K562 (cell line): Measurements from ENCODE around the gene GPR21. TPM values are rescaled to one million over a fixed set of nuclear protein-coding genes. Genes with fewer than 3 reads are reported as not detected.

ENCODE experiments used
- ATAC-seq: fragments of 200-7000 bp; cut with Tn5 transposase; 3 replicates; pipeline ENCODE4 v1.9.1; 2020; ENCODE audit warnings: moderate library complexity
- BruUV-seq: library from RNA; stranded (reverse); fragments of 400-500 nt; replicated peaks from 2 replicates; lab custom pipeline; 2021; lab: Mats Ljungman, UMichigan
- CTCF ChIA-PET: fragments of 300-600 bp; formaldehyde crosslinking; extraction: SDS; loops from one replicate; lab custom pipeline; 2021; ENCODE audit warnings: low intra/inter-chr PET ratio; lab: Yijun Ruan, JAX
- POLR2A ChIA-PET: fragments of 300-600, 350-650 bp; sonication (Branson Sonifier 250); formaldehyde crosslinking; extraction: SDS; loops from one replicate; lab custom pipeline; 2021; ENCODE audit warnings: antibody characterized with exemption, inconsistent platforms; lab: Yijun Ruan, JAX
- DNase-seq, 4 experiments: peaks; one replicate each; pipeline versions ENCODE4 v3.0.0 to v3.0.0-alpha.2; 2011 to 2018; ENCODE audit warnings: low spot score in 3 of 4, mixed read lengths in 3 of 4; ENCODE audit errors: extremely low read depth in 1 of 4
- FAIRE-seq: peaks from 2 replicates; lab custom pipeline; 2011; peaks lifted over from hg19 to GRCh38; lab: Jason Lieb, UNC
- H2AFZ ChIP-seq: 2 replicates; pipeline ENCODE4 v1.6.0; 2011; ENCODE audit warnings: low read depth, low read length, control low read depth, inconsistent platforms
- H3K27ac ChIP-seq: fragments of 200-600 bp; 3 replicates; pipeline ENCODE4 v1.8.0; 2011; ENCODE audit warnings: low read depth, mild to moderate bottlenecking, control low read depth, inconsistent platforms, low read length, moderate library complexity, mixed read lengths; ENCODE audit errors: extremely low read depth
- H3K27me3 ChIP-seq, 2 experiments: fragments of 300-600 bp in 1 of 2; 2 replicates in 1 of 2; 3 replicates in 1 of 2; pipeline versions ENCODE4 v1.6.0 to v1.8.0; 2011; ENCODE audit warnings: inconsistent platforms in 2 of 2, low read length in 2 of 2, mild to moderate bottlenecking in 1 of 2, mixed read lengths in 1 of 2, moderate library complexity in 1 of 2; ENCODE audit not compliant: control insufficient read depth in 2 of 2, insufficient read depth in 2 of 2
- H3K36me3 ChIP-seq: fragments of 300-600 bp; 3 replicates; pipeline ENCODE4 v1.8.0; 2011; ENCODE audit warnings: mild to moderate bottlenecking, low read length, inconsistent platforms; ENCODE audit not compliant: control insufficient read depth, insufficient read depth
- H3K4me1 ChIP-seq, 2 experiments: fragments of 200-600 bp in 1 of 2; replicated peaks in 1 of 2; 2 replicates in 1 of 2; 3 replicates in 1 of 2; pipeline versions ENCODE4 v1.5.1 to v1.8.0; 2011; ENCODE audit warnings: inconsistent platforms in 2 of 2, low read length in 2 of 2, mild to moderate bottlenecking in 1 of 2, mixed read lengths in 1 of 2, moderate library complexity in 1 of 2; ENCODE audit not compliant: control insufficient read depth in 2 of 2, insufficient read depth in 2 of 2
- H3K4me2 ChIP-seq: 2 replicates; pipeline ENCODE4 v1.6.1; 2011; ENCODE audit warnings: low read length, control low read depth, inconsistent platforms, mixed read lengths; ENCODE audit not compliant: insufficient read depth
- H3K4me3 ChIP-seq: fragments of 200-600 bp; sonication (generic), shearing (Covaris generic); 2 replicates; pipeline ENCODE4 v1.5.1; 2016; ENCODE audit warnings: control low read depth, inconsistent platforms
- H3K79me2 ChIP-seq: fragments of 200-600 bp; 3 replicates; pipeline ENCODE4 v1.8.0; 2011; ENCODE audit warnings: low read length, inconsistent platforms; ENCODE audit not compliant: control insufficient read depth, insufficient read depth
- H3K9ac ChIP-seq, 2 experiments: 2 replicates each; pipeline versions ENCODE4 v1.6.0 to v1.6.1; 2011; ENCODE audit warnings: low read depth in 2 of 2, low read length in 2 of 2, control low read depth in 1 of 2, inconsistent platforms in 1 of 2, mild to moderate bottlenecking in 1 of 2, mixed read lengths in 1 of 2; ENCODE audit not compliant: insufficient read depth in 1 of 2
- H3K9me1 ChIP-seq: one replicate; pipeline ENCODE4 v1.6.0; 2011; ENCODE audit warnings: inconsistent platforms, mild to moderate bottlenecking, low read length, moderate library complexity; ENCODE audit not compliant: control insufficient read depth, insufficient read depth
- H3K9me3 ChIP-seq: replicated peaks from 2 replicates; pipeline ENCODE4 v1.5.1; 2011; ENCODE audit warnings: low read depth, low read length, inconsistent platforms; ENCODE audit not compliant: control insufficient read depth, insufficient read depth
- H4K20me1 ChIP-seq: replicated peaks from 2 replicates; pipeline ENCODE4 v1.6.1; 2011; ENCODE audit warnings: low read length, inconsistent platforms, mixed read lengths; ENCODE audit not compliant: control insufficient read depth, insufficient read depth
- ESRRA ChIP-seq: fragments of 450-650 bp; IDR thresholded peaks from 2 replicates; pipeline ENCODE4 v1.6.1; 2014; ENCODE audit warnings: low read depth, mild to moderate bottlenecking, moderate library complexity, borderline replicate concordance
- HDAC2 ChIP-seq: fragments of 450-650 bp; IDR thresholded peaks from 2 replicates; pipeline ENCODE4 v1.6.1; 2016; ENCODE audit warnings: mild to moderate bottlenecking
- HMG20B ChIP-seq: fragments of 250-450 bp; sonication (Bioruptor Pico); IDR thresholded peaks from 2 replicates; pipeline ENCODE4 v1.5.0; 2021; ENCODE audit warnings: mild to moderate bottlenecking
- ILF3 ChIP-seq: fragments of 450-650 bp; IDR thresholded peaks from 2 replicates; pipeline ENCODE4 v1.6.1; 2018; ENCODE audit warnings: antibody characterized with exemption, mild to moderate bottlenecking, moderate library complexity, borderline replicate concordance
- KAT7 ChIP-seq: sonication (generic); formaldehyde crosslinking; IDR thresholded peaks from 2 replicates; pipeline ENCODE4 v1.8.0; 2022; ENCODE audit warnings: missing genetic modification reagents, mild to moderate bottlenecking, borderline replicate concordance
- LCOR ChIP-seq: sonication (generic); formaldehyde crosslinking; IDR thresholded peaks from 2 replicates; pipeline ENCODE4 v1.8.0; 2022; ENCODE audit warnings: mild to moderate bottlenecking, missing genetic modification reagents
- NCOR1 ChIP-seq: fragments of 450-650 bp; IDR thresholded peaks from 2 replicates; pipeline ENCODE4 v1.6.1; 2016; ENCODE audit warnings: mild to moderate bottlenecking, moderate library complexity
- PHF20 ChIP-seq: fragments of 450-650 bp; IDR thresholded peaks from 2 replicates; pipeline ENCODE4 v1.6.1; 2018; ENCODE audit not compliant: partially characterized antibody
- POLR2AphosphoS5 ChIP-seq: IDR thresholded peaks from 2 replicates; pipeline ENCODE4 v1.6.1; 2011; ENCODE audit warnings: mild to moderate bottlenecking, low read depth, low read length, moderate library complexity; ENCODE audit not compliant: control insufficient read depth, insufficient read depth
- SAP30 ChIP-seq: fragments of 200-600 bp; sonication (generic); IDR thresholded peaks from 2 replicates; pipeline ENCODE4 v1.6.1; 2012; ENCODE audit warnings: borderline replicate concordance, low read depth, mild to moderate bottlenecking, moderate library complexity, low read length, control low read depth, inconsistent platforms; ENCODE audit not compliant: insufficient read depth, poor library complexity, severe bottlenecking
- SUPT5H ChIP-seq: fragments of 450-650 bp; IDR thresholded peaks from 2 replicates; pipeline ENCODE4 v1.6.1; 2016
- TAF15 ChIP-seq: fragments of 200-400 bp; formaldehyde crosslinking; IDR thresholded peaks from 2 replicates; pipeline ENCODE4 v1.6.1; 2017; ENCODE audit warnings: mild to moderate bottlenecking, low read depth, low read length, moderate library complexity
- ZC3H11A ChIP-seq: IDR thresholded peaks from 2 replicates; pipeline ENCODE4 v1.6.1; 2012; ENCODE audit warnings: low read depth, low read length, improper control_type of control experiment
- ZFPM2 ChIP-seq: fragments of 250-450 bp; sonication (Bioruptor Pico); IDR thresholded peaks from 2 replicates; pipeline ENCODE4 v1.5.1; 2022; ENCODE audit warnings: mild to moderate bottlenecking
- ZNF778 ChIP-seq: fragments of 450-650 bp; formaldehyde crosslinking; IDR thresholded peaks from 2 replicates; pipeline ENCODE4 v1.4.0; 2020; ENCODE audit warnings: mild to moderate bottlenecking, moderate library complexity
- WGBS: fragments of 100-300 bp; shearing (Covaris generic); methylation state at CpG from one replicate; pipeline ENCODE4 v1.1.6; 2016; ENCODE audit warnings: low coverage, mixed read lengths; ENCODE audit not compliant: insufficient coverage; ENCODE audit errors: missing lambda C conversion rate; 5-methylcytosine and 5-hydroxymethylcytosine counted together
- in situ Hi-C: fragments of 300-500 bp; cut with MboI; formaldehyde crosslinking; loops from 4 replicates; pipeline ENCODE4 v1.15.0; 2018; ENCODE audit warnings: inconsistent platforms, mixed read lengths
- intact Hi-C: fragments of 100-400 bp; cut with micrococcal nuclease; formaldehyde crosslinking; loops from 2 replicates; pipeline ENCODE4 v1.14.2; 2022
- polyA plus RNA-seq, 8 experiments: library from polyadenylated mRNA; depleted of rRNA in 4 of 8; stranded (reverse) in 5 of 8; unstranded in 3 of 8; fragments of >200 nt; fragmentation: Nextera tagmentation in 2 of 8; fragmentation: Illumina TruSeq in 1 of 8; extraction: Ambion mirVana in 2 of 8; extraction: Trizol in 1 of 8; gene quantifications; 2 replicates each; pipeline versions ENCODE4 v1.2.1 to v1.2.3, GENCODE V29; 2011 to 2014; ENCODE audit warnings: inconsistent platforms in 1 of 8, missing spikeins in 1 of 8
- total RNA-seq, 7 experiments: library from RNA; depleted of rRNA in 6 of 7; stranded (reverse); fragments of >200 nt in 6 of 7; fragmentation: Illumina TruSeq in 2 of 7; extraction: Trizol in 2 of 7; gene quantifications; 2 replicates each; pipeline versions ENCODE4 v1.2.1 to v1.2.3, GENCODE V29; 2011 to 2021; ENCODE audit warnings: low replicate concordance in 1 of 7
- TF ChIP-seq, protein P1 (sequence below): sonication (generic); formaldehyde crosslinking; IDR thresholded peaks from 2 replicates; pipeline ENCODE4 v1.5.0; 2020; ENCODE audit warnings: missing genetic modification reagents
- TF ChIP-seq, protein P2 (sequence below): fragments of 450-650 bp; IDR thresholded peaks from 2 replicates; pipeline ENCODE4 v1.6.1; 2016; ENCODE audit warnings: low read depth, mild to moderate bottlenecking, moderate library complexity
- TF ChIP-seq, protein P3 (sequence below): fragments of 250-450 bp; sonication (Bioruptor Pico); IDR thresholded peaks from 2 replicates; pipeline ENCODE4 v1.8.0; 2021; ENCODE audit warnings: borderline replicate concordance, mild to moderate bottlenecking, moderate library complexity; ENCODE audit not compliant: poor library complexity, severe bottlenecking
- TF ChIP-seq, protein P4 (sequence below): fragments of 200-800 bp; sonication (Bioruptor generic); IDR thresholded peaks from 2 replicates; pipeline ENCODE4 v1.6.1; 2017; ENCODE audit warnings: missing genetic modification characterization, missing compliant biosample characterization

Gene GPR21
- total and polyA plus RNA-seq, 9 of the 15 experiments (the other 6 are each of a cell fraction or from before 2014, with no cell fraction given) = 0.16 to 0.83 (median 0.36) TPM; not detected in 6

DNA sequence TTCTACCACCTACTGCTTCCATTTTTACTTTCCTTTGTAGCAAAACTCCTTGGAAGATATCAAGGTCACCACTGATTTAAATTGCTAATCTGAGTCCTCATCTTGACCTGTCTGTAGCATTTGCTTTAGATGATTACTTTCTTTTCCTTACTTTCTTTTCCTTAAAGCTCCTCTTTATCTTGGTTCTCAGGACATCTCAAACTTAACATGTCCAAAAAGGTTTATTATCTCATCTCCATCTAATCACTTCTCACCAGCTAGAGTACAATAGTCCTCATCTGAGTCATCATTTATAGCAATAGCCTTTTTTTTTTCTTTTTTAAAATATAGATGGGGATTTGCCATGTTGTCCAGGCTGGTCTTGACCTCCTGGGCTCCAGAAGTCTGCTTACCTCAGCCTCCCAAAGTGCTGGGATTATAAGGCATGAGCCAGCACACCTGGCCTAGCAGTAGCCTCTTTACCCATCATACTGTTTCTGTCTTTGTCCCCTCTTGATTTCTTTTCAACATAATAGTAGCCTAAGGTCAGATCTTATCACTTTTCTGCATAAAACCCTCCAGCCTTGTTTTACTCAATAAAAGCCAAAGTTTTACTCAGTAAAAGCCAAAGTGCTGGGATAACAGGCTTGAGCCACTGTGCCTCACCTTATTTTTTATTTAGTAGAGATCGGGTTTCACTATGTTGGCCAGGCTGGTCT, 32.9 kb upstream of the GPR21 start:
- Histone ChIP-seq H3K9me3 (no peaks in the 10 kb centered on the region), H3K9me1 (no peaks in the 10 kb centered on the region), H3K79me2 (no peaks in the 10 kb centered on the region), H3K27me3 (no peaks in the 10 kb centered on the region), H3K9ac (no peak overlapping the region), H3K27ac (no peak overlapping the region), H3K36me3 (peaks cover 27% of the 10 kb centered on the region; the same call in 2 of the 3 replicates), H4K20me1 (no peaks in the 10 kb centered on the region), H3K4me1 (peaks cover 7 to 24% of the 10 kb centered on the region in 2 experiments; a peak in 4 of 5 replicates), H2AFZ (no peak overlapping the region), H3K4me3 (no peak overlapping the region), H3K4me2 (no peak overlapping the region)
- ChIA-PET POLR2A (interaction anchor here (0.6 kb wide), 1 partner anchor 195 kb away, joined by 3 read pairs; no protein-coding TSS in a partner anchor), CTCF (no interaction called here)
- FAIRE-seq (no peak), DNase-seq (peak in 1 of 4 experiments; percentile 21), ATAC-seq (no peak; the same call in 2 of the 3 replicates)
- intact Hi-C loops (loop anchor here (5.0 kb wide), 1 partner anchor 173 kb away; the partner anchor contains the start of gene PDCL), in situ Hi-C loops (no loop called here)
- WGBS = 82% methylated on average over 1 of the region's 1 CpG
- BruUV-seq = no TSS peak
- TF ChIP-seq SAP30 (no peak), HMG20B (CRISPR knock-in tag) (no peak), KAT7 (CRISPR knock-in tag) (no peak), ZFPM2 (no peak), HDAC2 (peak; percentile 30; the same call in 1 of the 2 replicates), NCOR1 (peak; percentile 34; the same call in 1 of the 2 replicates), ILF3 (no peak), ESRRA (peak; percentile 81), TAF15 (no peak), PHF20 (no peak), LCOR (CRISPR knock-in tag) (no peak), ZC3H11A (no peak), POLR2AphosphoS5 (no peak), ZNF778 (no peak), SUPT5H (no peak)
- TF ChIP-seq, protein P1, sequence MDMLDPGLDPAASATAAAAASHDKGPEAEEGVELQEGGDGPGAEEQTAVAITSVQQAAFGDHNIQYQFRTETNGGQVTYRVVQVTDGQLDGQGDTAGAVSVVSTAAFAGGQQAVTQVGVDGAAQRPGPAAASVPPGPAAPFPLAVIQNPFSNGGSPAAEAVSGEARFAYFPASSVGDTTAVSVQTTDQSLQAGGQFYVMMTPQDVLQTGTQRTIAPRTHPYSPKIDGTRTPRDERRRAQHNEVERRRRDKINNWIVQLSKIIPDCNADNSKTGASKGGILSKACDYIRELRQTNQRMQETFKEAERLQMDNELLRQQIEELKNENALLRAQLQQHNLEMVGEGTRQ (CRISPR knock-in tag) = no peak
- TF ChIP-seq, protein P2, sequence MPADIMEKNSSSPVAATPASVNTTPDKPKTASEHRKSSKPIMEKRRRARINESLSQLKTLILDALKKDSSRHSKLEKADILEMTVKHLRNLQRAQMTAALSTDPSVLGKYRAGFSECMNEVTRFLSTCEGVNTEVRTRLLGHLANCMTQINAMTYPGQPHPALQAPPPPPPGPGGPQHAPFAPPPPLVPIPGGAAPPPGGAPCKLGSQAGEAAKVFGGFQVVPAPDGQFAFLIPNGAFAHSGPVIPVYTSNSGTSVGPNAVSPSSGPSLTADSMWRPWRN = no peak
- TF ChIP-seq, protein P3, sequence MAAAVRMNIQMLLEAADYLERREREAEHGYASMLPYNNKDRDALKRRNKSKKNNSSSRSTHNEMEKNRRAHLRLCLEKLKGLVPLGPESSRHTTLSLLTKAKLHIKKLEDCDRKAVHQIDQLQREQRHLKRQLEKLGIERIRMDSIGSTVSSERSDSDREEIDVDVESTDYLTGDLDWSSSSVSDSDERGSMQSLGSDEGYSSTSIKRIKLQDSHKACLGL (CRISPR knock-in tag) = no peak
- TF ChIP-seq, protein P4, sequence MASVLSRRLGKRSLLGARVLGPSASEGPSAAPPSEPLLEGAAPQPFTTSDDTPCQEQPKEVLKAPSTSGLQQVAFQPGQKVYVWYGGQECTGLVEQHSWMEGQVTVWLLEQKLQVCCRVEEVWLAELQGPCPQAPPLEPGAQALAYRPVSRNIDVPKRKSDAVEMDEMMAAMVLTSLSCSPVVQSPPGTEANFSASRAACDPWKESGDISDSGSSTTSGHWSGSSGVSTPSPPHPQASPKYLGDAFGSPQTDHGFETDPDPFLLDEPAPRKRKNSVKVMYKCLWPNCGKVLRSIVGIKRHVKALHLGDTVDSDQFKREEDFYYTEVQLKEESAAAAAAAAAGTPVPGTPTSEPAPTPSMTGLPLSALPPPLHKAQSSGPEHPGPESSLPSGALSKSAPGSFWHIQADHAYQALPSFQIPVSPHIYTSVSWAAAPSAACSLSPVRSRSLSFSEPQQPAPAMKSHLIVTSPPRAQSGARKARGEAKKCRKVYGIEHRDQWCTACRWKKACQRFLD (CRISPR knock-in tag) = no peak
